Coronary artery (tissue), 2 donors: ENCODE measurements around the gene GRXCR1.

Experiments used
- DNase-seq: peaks from one replicate; pipeline ENCODE4 v3.0.0-alpha.2; 2017; ENCODE audit warnings: low spot score
- H3K27ac ChIP-seq, 2 donors: fragments of 200-600 bp; sonication (generic); one replicate each; pipeline ENCODE4 v1.5.1; 2016 to 2019
- H3K4me3 ChIP-seq: fragments of 200-600 bp; sonication (generic); 2 replicates; pipeline ENCODE4 v1.5.1; 2016; ENCODE audit warnings: mild to moderate bottlenecking, moderate library complexity
- CTCF ChIP-seq: fragments of 200-600 bp; sonication (generic); IDR thresholded peaks from one replicate; pipeline ENCODE4 v1.5.1; 2019; ENCODE audit warnings: antibody characterized with exemption

The GRXCR1 gene

GRCh38 chr4:42925921-42926320 is 33.4 kb downstream of the GRXCR1 start:
- no peak overlapping the region for H3K27ac ChIP-seq
- H3K4me3 ChIP-seq = no peak overlapping the region
- DNase-seq = no peak
- TF ChIP-seq CTCF = no peak

- no peak for TF ChIP-seq CTCF
These were observed 35.4 kb downstream of the GRXCR1 start for GRCh38 chr4:42927946-42928345.

GRCh38 chr4:42928582-42928981 is 36.1 kb downstream of the GRXCR1 start:
- TF ChIP-seq CTCF = no peak
- H3K4me3 ChIP-seq = no peak overlapping the region
- no peak for DNase-seq
- no peak overlapping the region for H3K27ac ChIP-seq

More at GRCh38 chr4:42927946-42928345, 35.4 kb downstream of the GRXCR1 start:
- no peak for DNase-seq
- H3K27ac ChIP-seq = no peak overlapping the region
- H3K4me3 ChIP-seq = no peak overlapping the region

GRCh38 chr4:42942216-42942615 is 49.7 kb downstream of the GRXCR1 start:
- DNase-seq = no peak
- TF ChIP-seq CTCF = no peak
- no peak overlapping the region for H3K4me3 ChIP-seq
- no peak overlapping the region for H3K27ac ChIP-seq

GRCh38 chr4:42945874-42946273 is 53.4 kb downstream of the GRXCR1 start:
- Histone ChIP-seq H3K4me3 (no peak overlapping the region), H3K27ac (no peak overlapping the region)
- no peak for DNase-seq
- TF ChIP-seq CTCF = no peak

- H3K27ac ChIP-seq = no peak overlapping the region
- DNase-seq = no peak
- TF ChIP-seq CTCF = no peak
- H3K4me3 ChIP-seq = no peak overlapping the region
These were observed 60.8 kb downstream of the GRXCR1 start for GRCh38 chr4:42953321-42953720.

GRCh38 chr4:42954963-42955669 is 62.6 kb downstream of the GRXCR1 start:
- no peak overlapping the region for H3K27ac ChIP-seq
- H3K4me3 ChIP-seq = no peak overlapping the region
- DNase-seq = no peak
- no peak for TF ChIP-seq CTCF
